H1 (cell line): ENCODE measurements around the gene PDGFRA. TPM values are rescaled to one million over a fixed set of nuclear protein-coding genes. Genes with fewer than 3 reads are reported as not detected.

ENCODE experiments used
- CTCF ChIA-PET: fragments of 300-600 bp; sonication (Branson Sonifier 250); formaldehyde crosslinking; loops from one replicate; lab custom pipeline; 2021; ENCODE audit not compliant: partially characterized antibody; lab: Charles Lee
- POLR2A ChIA-PET: fragments of 300-600 bp; sonication (Branson Sonifier 250); formaldehyde crosslinking; loops from one replicate; lab custom pipeline; 2021; ENCODE audit warnings: inconsistent platforms; ENCODE audit not compliant: partially characterized antibody; lab: Charles Lee
- DNase-seq, 2 experiments: peaks; one replicate each; pipeline versions ENCODE4 v3.0.0 to v3.0.0-alpha.2; 2010 to 2022; ENCODE audit warnings: low spot score in 2 of 2, low read depth in 1 of 2, mixed read lengths in 1 of 2
- FAIRE-seq: peaks from 2 replicates; lab custom pipeline; 2011; peaks lifted over from hg19 to GRCh38; lab: Jason Lieb, UNC
- H2AFZ ChIP-seq: 2 replicates; pipeline ENCODE4 v1.8.1; 2012; ENCODE audit warnings: low read length, inconsistent platforms
- H2AK5ac ChIP-seq: 2 replicates; pipeline ENCODE4 v1.6.1; 2013; ENCODE audit warnings: low read depth, low read length
- H2BK120ac ChIP-seq: replicated peaks from 2 replicates; pipeline ENCODE3; 2013; ENCODE audit warnings: low read depth, low read length, inconsistent platforms
- H2BK12ac ChIP-seq: 2 replicates; pipeline ENCODE4 v1.6.1; 2013; ENCODE audit warnings: low read depth, low read length
- H2BK15ac ChIP-seq: 2 replicates; pipeline ENCODE4 v1.6.1; 2013; ENCODE audit warnings: low read length
- H2BK20ac ChIP-seq: 2 replicates; pipeline ENCODE4 v1.6.1; 2013; ENCODE audit warnings: low read length
- H2BK5ac ChIP-seq: 2 replicates; pipeline ENCODE4 v1.6.1; 2013; ENCODE audit warnings: low read depth, low read length
- H3K14ac ChIP-seq: 2 replicates; pipeline ENCODE4 v1.6.1; 2013; ENCODE audit warnings: inconsistent platforms; ENCODE audit not compliant: insufficient read length
- H3K18ac ChIP-seq: 2 replicates; pipeline ENCODE4 v1.6.1; 2013; ENCODE audit warnings: low read length; ENCODE audit errors: extremely low read depth
- H3K23ac ChIP-seq: 2 replicates; pipeline ENCODE4 v1.6.1; 2013; ENCODE audit warnings: inconsistent platforms; ENCODE audit not compliant: insufficient read length
- H3K23me2 ChIP-seq: 2 replicates; pipeline ENCODE4 v1.6.1; 2013; ENCODE audit warnings: low read depth, low read length
- H3K27ac ChIP-seq: 2 replicates; pipeline ENCODE4 v1.6.1; 2011; ENCODE audit warnings: low read depth, low read length, inconsistent platforms
- H3K27me3 ChIP-seq, 4 experiments: replicated peaks in 1 of 4; 1 replicate in 1 of 4; 2 replicates in 3 of 4; pipeline versions ENCODE4 v1.6.1 to v1.8.1; 2011 to 2013; ENCODE audit warnings: low read length in 3 of 4, mild to moderate bottlenecking in 3 of 4, inconsistent platforms in 2 of 4, mixed read lengths in 2 of 4, moderate library complexity in 1 of 4; ENCODE audit not compliant: control insufficient read depth in 3 of 4, insufficient read depth in 3 of 4; ENCODE audit errors: extremely low read depth in 1 of 4
- H3K36me3 ChIP-seq, 4 experiments: 2 replicates each; pipeline versions ENCODE4 v1.6.1 to v1.8.1; 2011 to 2013; ENCODE audit warnings: mild to moderate bottlenecking in 4 of 4, low read length in 3 of 4, moderate library complexity in 2 of 4, control low read depth in 1 of 4, inconsistent platforms in 1 of 4; ENCODE audit not compliant: insufficient read depth in 4 of 4, control insufficient read depth in 2 of 4
- H3K4ac ChIP-seq: replicated peaks from 2 replicates; pipeline ENCODE3; 2013; ENCODE audit warnings: low read length, low read depth, mixed read lengths, inconsistent platforms; ENCODE audit not compliant: insufficient read length
- H3K4me1 ChIP-seq, 4 experiments: replicated peaks in 1 of 4; 1 replicate in 1 of 4; 2 replicates in 3 of 4; pipeline versions ENCODE4 v1.6.1 to v1.8.1; 2011 to 2013; ENCODE audit warnings: low read length in 3 of 4, inconsistent platforms in 2 of 4, mixed read lengths in 1 of 4; ENCODE audit not compliant: insufficient read depth in 4 of 4, control insufficient read depth in 3 of 4
- H3K4me2 ChIP-seq, 2 experiments: 2 replicates each; pipeline versions ENCODE4 v1.6.1 to v1.8.1; 2011 to 2013; ENCODE audit warnings: low read depth in 2 of 2, low read length in 2 of 2, control low read depth in 1 of 2, inconsistent platforms in 1 of 2, mild to moderate bottlenecking in 1 of 2; ENCODE audit not compliant: insufficient read depth in 1 of 2
- H3K4me3 ChIP-seq, 4 experiments: fragments of 200-600, 300-600 bp in 1 of 4; sonication (generic), shearing (Covaris generic), sonication (Bioruptor Twin) in 1 of 4; 2 replicates each; pipeline versions ENCODE4 v1.5.1 to v1.8.1; 2011 to 2016; ENCODE audit warnings: low read length in 4 of 4, low read depth in 3 of 4, control low read depth in 2 of 4, inconsistent platforms in 2 of 4, mild to moderate bottlenecking in 2 of 4, mixed read lengths in 1 of 4, moderate library complexity in 1 of 4; ENCODE audit not compliant: insufficient read depth in 2 of 4; ENCODE audit errors: extremely low read depth in 1 of 4
- H3K56ac ChIP-seq: replicated peaks from 2 replicates; pipeline ENCODE3; 2013; ENCODE audit warnings: low read depth, mild to moderate bottlenecking, mixed read lengths, low read length, inconsistent platforms; ENCODE audit not compliant: insufficient read length
- H3K79me1 ChIP-seq: 2 replicates; pipeline ENCODE4 v1.6.1; 2013; ENCODE audit warnings: low read depth, low read length, control low read depth
- H3K79me2 ChIP-seq, 2 experiments: 2 replicates each; pipeline versions ENCODE4 v1.6.1 to v1.8.1; 2012 to 2013; ENCODE audit warnings: low read length in 2 of 2, mild to moderate bottlenecking in 2 of 2, inconsistent platforms in 1 of 2; ENCODE audit not compliant: insufficient read depth in 2 of 2, control insufficient read depth in 1 of 2
- H3K9ac ChIP-seq, 4 experiments: replicated peaks in 1 of 4; 1 replicate in 1 of 4; 2 replicates in 3 of 4; pipeline versions ENCODE4 v1.6.1 to v1.8.1; 2011 to 2013; ENCODE audit warnings: low read depth in 3 of 4, low read length in 3 of 4, control low read depth in 2 of 4, mild to moderate bottlenecking in 2 of 4, moderate library complexity in 2 of 4, inconsistent platforms in 1 of 4; ENCODE audit errors: extremely low read depth in 1 of 4
- H3K9me3 ChIP-seq, 2 experiments: 2 replicates each; pipeline versions ENCODE4 v1.6.1 to v1.8.1; 2012 to 2013; ENCODE audit warnings: mild to moderate bottlenecking in 2 of 2, moderate library complexity in 2 of 2, control low read depth in 1 of 2, inconsistent platforms in 1 of 2, low read depth in 1 of 2, low read length in 1 of 2, mixed read lengths in 1 of 2; ENCODE audit not compliant: insufficient read depth in 2 of 2
- H4K20me1 ChIP-seq, 2 experiments: replicated peaks in 1 of 2; 2 replicates each; pipeline versions ENCODE3 to v1.8.1; 2011 to 2013; ENCODE audit warnings: inconsistent platforms in 2 of 2, low read length in 2 of 2, mild to moderate bottlenecking in 1 of 2; ENCODE audit not compliant: insufficient read depth in 2 of 2, control insufficient read depth in 1 of 2
- H4K5ac ChIP-seq: 2 replicates; pipeline ENCODE4 v1.6.1; 2013; ENCODE audit warnings: low read length, low read depth, mixed read lengths, inconsistent platforms; ENCODE audit not compliant: insufficient read length
- H4K8ac ChIP-seq: 2 replicates; pipeline ENCODE4 v1.8.0; 2013; ENCODE audit warnings: mild to moderate bottlenecking, moderate library complexity, low read length, inconsistent platforms; ENCODE audit not compliant: insufficient read depth; ENCODE audit errors: extremely low read depth
- H4K91ac ChIP-seq: replicated peaks from 2 replicates; pipeline ENCODE3; 2013; ENCODE audit warnings: low read length, mixed read lengths, inconsistent platforms; ENCODE audit not compliant: insufficient read length
- CBX8 ChIP-seq: fragments of 300-800, 300-1000 bp; sonication (generic); IDR thresholded peaks from 2 replicates; pipeline ENCODE4 v1.7.1; 2016; ENCODE audit warnings: low read depth, low read length, borderline replicate concordance
- CEBPB ChIP-seq: IDR thresholded peaks from 2 replicates; pipeline ENCODE4 v1.6.1; 2012; ENCODE audit warnings: low read depth, low read length
- EZH2 ChIP-seq: fragments of 200-600 bp; sonication (generic); IDR thresholded peaks from 2 replicates; pipeline ENCODE4 v1.7.1; 2012; ENCODE audit warnings: low read depth, mild to moderate bottlenecking, moderate library complexity, low read length, inconsistent platforms; ENCODE audit not compliant: severe bottlenecking
- FOSL1 ChIP-seq: IDR thresholded peaks from 2 replicates; pipeline ENCODE4 v1.6.1; 2011; ENCODE audit warnings: mild to moderate bottlenecking, low read depth, low read length, moderate library complexity; ENCODE audit not compliant: insufficient read depth
- KDM1A ChIP-seq: fragments of 200-600, 300-600 bp; sonication (generic); IDR thresholded peaks from 2 replicates; pipeline ENCODE4 v1.7.1; 2016; ENCODE audit warnings: mild to moderate bottlenecking, low read length, borderline replicate concordance
- KDM4A ChIP-seq: IDR thresholded peaks from one replicate; pipeline ENCODE4 v1.7.1; 2012; ENCODE audit warnings: low read depth, mild to moderate bottlenecking, moderate library complexity, low read length, inconsistent platforms; ENCODE audit not compliant: severe bottlenecking
- KDM5A ChIP-seq: fragments of 200-600 bp; IDR thresholded peaks from 2 replicates; pipeline ENCODE4 v1.7.1; 2012; ENCODE audit warnings: mild to moderate bottlenecking, low read length, inconsistent platforms, mixed read lengths
- MAFK ChIP-seq: IDR thresholded peaks from 2 replicates; pipeline ENCODE4 v1.6.1; 2012; ENCODE audit warnings: low read depth, mild to moderate bottlenecking, improper control_type of control experiment, low read length
- RBBP5 ChIP-seq: IDR thresholded peaks from 2 replicates; pipeline ENCODE4 v1.7.1; 2012; ENCODE audit warnings: low read depth, mild to moderate bottlenecking, inconsistent platforms, low read length, moderate library complexity, borderline replicate concordance
- SIN3A ChIP-seq, 2 experiments: IDR thresholded peaks in 1 of 2; conservative IDR thresholded peaks in 1 of 2; 2 replicates each; pipeline ENCODE4 v1.6.1; 2011 to 2012; ENCODE audit warnings: low read length in 2 of 2, improper control_type of control experiment in 1 of 2, low read depth in 1 of 2, mild to moderate bottlenecking in 1 of 2
- SIRT6 ChIP-seq: IDR thresholded peaks from one replicate; pipeline ENCODE4 v1.7.1; 2012; ENCODE audit warnings: low read length, inconsistent platforms
- SP2 ChIP-seq: IDR thresholded peaks from 2 replicates; pipeline ENCODE4 v1.6.1; 2012; ENCODE audit warnings: mild to moderate bottlenecking, low read length, inconsistent platforms
- SP4 ChIP-seq: IDR thresholded peaks from 2 replicates; pipeline ENCODE4 v1.6.1; 2012; ENCODE audit warnings: low read length, inconsistent platforms
- USF2 ChIP-seq: IDR thresholded peaks from 2 replicates; pipeline ENCODE4 v1.6.1; 2011; ENCODE audit warnings: low read length, improper control_type of control experiment
- WGBS, 2 experiments: shearing (Covaris generic) in 1 of 2; methylation state at CpG; one replicate each; pipeline versions ENCODE4 v1.1.6 to v1.1.7; 2013 to 2015; ENCODE audit warnings: low lambda C conversion rate in 2 of 2, mixed read lengths in 2 of 2, inconsistent platforms in 1 of 2, low coverage in 1 of 2, missing lambda C conversion rate in 1 of 2; ENCODE audit not compliant: insufficient replicate concordance in 2 of 2, insufficient coverage in 1 of 2, insufficient read length in 1 of 2; ENCODE audit errors: extremely low coverage in 1 of 2, missing lambda C conversion rate in 1 of 2; 5-methylcytosine and 5-hydroxymethylcytosine counted together
- polyA plus RNA-seq, 7 experiments: library from polyadenylated mRNA; depleted of rRNA in 3 of 7; stranded (reverse) in 5 of 7; unstranded in 2 of 7; fragments of >200 nt in 5 of 7; fragments of 200-250 nt in 2 of 7; gene quantifications; 1 replicate in 5 of 7; 2 replicates in 1 of 7; 4 replicates in 1 of 7; pipeline versions ENCODE4 v1.2.1 to v1.2.3, GENCODE V29; 2011 to 2013; ENCODE audit warnings: missing spikeins in 2 of 7, mixed read lengths in 2 of 7
- total RNA-seq: library from RNA; stranded (reverse); fragmentation: NEBNext Ultra II Directional; extraction: Animal tissue kit (Norgen Biotek cat#: 25700); gene quantifications from 2 replicates; pipeline ENCODE4 v1.2.1, GENCODE V29; 2021

PDGFRA gene
- total and polyA plus RNA-seq, 2 of the 8 experiments (the other 6 are each of a cell fraction or from before 2014, with no cell fraction given), result 1.4 to 3.4 TPM

GRCh38 chr4:54290980-54291379 is 61.9 kb downstream of the PDGFRA start:
- Histone ChIP-seq H4K8ac (no peak overlapping the region), H3K9me3 (no peaks in the 10 kb centered on the region), H3K36me3 (no peaks in the 10 kb centered on the region; a peak in 2 of 8 replicates), H2BK12ac (no peak overlapping the region), H3K14ac (no peak overlapping the region), H3K4me1 (no peaks in the 10 kb centered on the region), H4K20me1 (no peaks in the 10 kb centered on the region), H2AFZ (no peak overlapping the region), H3K4me3 (no peak overlapping the region), H2BK5ac (no peak overlapping the region), H3K9ac (no peak overlapping the region), H3K27ac (no peak overlapping the region), H3K18ac (no peak overlapping the region), H3K23me2 (no peaks in the 10 kb centered on the region), H2BK20ac (no peak overlapping the region), H3K79me2 (no peaks in the 10 kb centered on the region), H4K5ac (no peak overlapping the region), H2AK5ac (no peak overlapping the region), H2BK15ac (no peak overlapping the region), H3K23ac (no peak overlapping the region), H3K4ac (no peak overlapping the region), H2BK120ac (no peak overlapping the region), H3K27me3 (no peaks in the 10 kb centered on the region), H3K56ac (no peak overlapping the region), H4K91ac (no peak overlapping the region), H3K4me2 (no peak overlapping the region), H3K79me1 (no peaks in the 10 kb centered on the region)
- FAIRE-seq (no peak), DNase-seq (no peak)
- WGBS, 2 experiments, result 88% methylated on average over 3 of the region's 3 CpGs; no CpG with 5 or more reads in 1 of the 2 experiments
- ChIA-PET CTCF (no interaction called here), POLR2A (no interaction called here)
- no peak for TF ChIP-seq KDM4A
- no peak for TF ChIP-seq FOSL1
- no peak for TF ChIP-seq KDM1A
- TF ChIP-seq SP2, result no peak
- no peak for TF ChIP-seq SP4
- no peak for TF ChIP-seq EZH2
- TF ChIP-seq SIRT6, result no peak
- no peak for TF ChIP-seq USF2
- TF ChIP-seq CEBPB, result no peak
- no peak for TF ChIP-seq RBBP5
- TF ChIP-seq KDM5A, result no peak
- TF ChIP-seq SIN3A (conservative IDR thresholded peaks at IDR 0.05 in 1 of 2, IDR thresholded peaks at IDR 0.05 in 1 of 2; ENCODE audit: low read depth in 1 of 2, low read length in 2 of 2), result no peak
- no peak for TF ChIP-seq CBX8
- no peak for TF ChIP-seq MAFK
